Right forelimb (tissue), 1 donor: Measurements from ENCODE around the gene HCST.

Source experiments
- DNase-seq: peaks from one replicate; pipeline ENCODE4 v3.0.0-alpha.2; 2018

The HCST gene

DNA sequence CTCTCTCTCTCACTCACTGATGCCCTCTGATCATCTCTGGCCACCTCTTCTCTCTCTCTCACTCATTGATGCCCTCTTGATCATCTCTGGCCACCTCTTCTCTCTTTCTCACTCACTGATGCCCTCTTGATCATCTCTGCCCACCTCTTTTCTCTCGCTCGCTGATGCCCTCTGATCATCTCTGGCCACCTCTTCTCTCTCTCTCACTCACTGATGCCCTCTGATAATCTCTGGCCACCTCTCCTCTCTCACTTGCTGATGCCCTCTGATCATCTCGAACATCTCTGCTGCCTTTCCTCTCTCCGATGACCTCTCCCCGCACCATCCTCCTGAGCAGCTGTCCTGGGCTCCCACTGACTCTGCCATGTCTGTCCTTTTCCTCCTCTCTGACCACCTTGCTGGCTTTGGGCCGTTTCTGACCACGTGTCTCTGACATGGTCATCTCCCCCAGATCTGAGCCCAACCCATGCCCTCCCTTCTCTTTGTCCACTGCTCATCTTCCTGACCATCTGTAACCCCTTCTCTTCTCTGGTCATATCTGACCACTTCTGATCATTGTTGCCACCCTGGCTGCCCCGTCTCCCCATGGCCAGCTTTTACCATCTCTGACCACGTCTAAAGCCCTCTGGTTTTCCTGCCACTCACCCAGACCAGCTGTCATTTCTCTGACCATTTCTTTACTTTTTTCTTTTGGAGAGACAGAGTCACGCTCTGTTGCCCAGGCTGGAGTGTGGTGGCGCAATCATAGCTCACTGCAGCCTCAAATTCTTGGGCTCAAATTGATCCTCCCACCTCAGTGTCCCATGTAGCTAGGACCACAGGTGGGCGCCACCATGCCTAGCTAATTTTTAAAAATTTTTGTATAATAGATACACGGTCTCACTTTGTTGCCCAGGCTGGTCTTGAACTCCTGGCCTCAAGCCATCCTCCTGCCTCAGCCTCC lies 36.2 kb downstream of the HCST start:
- DNase-seq: no peak

DNA sequence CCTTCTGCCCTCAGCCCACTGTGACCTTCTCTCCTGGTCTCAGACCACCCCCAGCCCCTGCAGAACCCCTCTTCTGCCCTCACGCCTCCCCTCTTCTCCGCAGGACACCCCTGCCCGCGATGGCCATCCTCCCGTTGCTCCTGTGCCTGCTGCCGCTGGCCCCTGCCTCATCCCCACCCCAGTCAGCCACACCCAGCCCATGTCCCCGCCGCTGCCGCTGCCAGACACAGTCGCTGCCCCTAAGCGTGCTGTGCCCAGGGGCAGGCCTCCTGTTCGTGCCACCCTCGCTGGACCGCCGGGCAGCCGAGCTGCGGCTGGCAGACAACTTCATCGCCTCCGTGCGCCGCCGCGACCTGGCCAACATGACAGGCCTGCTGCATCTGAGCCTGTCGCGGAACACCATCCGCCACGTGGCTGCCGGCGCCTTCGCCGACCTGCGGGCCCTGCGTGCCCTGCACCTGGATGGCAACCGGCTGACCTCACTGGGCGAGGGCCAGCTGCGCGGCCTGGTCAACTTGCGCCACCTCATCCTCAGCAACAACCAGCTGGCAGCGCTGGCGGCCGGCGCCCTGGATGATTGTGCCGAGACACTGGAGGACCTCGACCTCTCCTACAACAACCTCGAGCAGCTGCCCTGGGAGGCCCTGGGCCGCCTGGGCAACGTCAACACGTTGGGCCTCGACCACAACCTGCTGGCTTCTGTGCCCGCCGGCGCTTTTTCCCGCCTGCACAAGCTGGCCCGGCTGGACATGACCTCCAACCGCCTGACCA lies 37.2 kb downstream of the HCST start:
- DNase-seq: no peak

DNA sequence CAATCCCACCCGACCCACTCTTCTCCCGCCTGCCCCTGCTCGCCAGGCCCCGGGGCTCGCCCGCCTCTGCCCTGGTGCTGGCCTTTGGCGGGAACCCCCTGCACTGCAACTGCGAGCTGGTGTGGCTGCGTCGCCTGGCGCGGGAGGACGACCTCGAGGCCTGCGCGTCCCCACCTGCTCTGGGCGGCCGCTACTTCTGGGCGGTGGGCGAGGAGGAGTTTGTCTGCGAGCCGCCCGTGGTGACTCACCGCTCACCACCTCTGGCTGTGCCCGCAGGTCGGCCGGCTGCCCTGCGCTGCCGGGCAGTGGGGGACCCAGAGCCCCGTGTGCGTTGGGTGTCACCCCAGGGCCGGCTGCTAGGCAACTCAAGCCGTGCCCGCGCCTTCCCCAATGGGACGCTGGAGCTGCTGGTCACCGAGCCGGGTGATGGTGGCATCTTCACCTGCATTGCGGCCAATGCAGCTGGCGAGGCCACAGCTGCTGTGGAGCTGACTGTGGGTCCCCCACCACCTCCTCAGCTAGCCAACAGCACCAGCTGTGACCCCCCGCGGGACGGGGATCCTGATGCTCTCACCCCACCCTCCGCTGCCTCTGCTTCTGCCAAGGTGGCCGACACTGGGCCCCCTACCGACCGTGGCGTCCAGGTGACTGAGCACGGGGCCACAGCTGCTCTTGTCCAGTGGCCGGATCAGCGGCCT lies 37.9 kb downstream of the HCST start:
- DNase-seq: no peak

DNA sequence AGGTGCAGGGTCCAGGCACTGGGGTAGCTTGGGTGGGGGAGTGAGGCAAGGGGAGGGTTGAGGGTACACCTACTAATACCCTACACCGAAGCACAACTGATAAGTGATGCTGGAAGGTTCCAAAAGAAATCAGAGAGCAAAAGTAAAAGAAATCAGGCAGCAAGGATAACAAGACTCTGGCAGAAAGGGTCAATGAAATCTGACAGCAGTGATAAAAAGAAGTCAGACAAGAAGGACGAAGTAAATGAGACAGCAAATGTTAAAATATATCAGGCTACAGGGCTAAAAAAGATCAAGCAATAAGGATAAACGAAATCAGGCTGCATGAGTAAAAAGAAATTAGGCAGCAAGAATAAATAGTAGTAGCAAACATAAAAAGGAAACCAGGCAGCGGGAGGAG lies 38.5 kb downstream of the HCST start:
- no peak for DNase-seq

DNA sequence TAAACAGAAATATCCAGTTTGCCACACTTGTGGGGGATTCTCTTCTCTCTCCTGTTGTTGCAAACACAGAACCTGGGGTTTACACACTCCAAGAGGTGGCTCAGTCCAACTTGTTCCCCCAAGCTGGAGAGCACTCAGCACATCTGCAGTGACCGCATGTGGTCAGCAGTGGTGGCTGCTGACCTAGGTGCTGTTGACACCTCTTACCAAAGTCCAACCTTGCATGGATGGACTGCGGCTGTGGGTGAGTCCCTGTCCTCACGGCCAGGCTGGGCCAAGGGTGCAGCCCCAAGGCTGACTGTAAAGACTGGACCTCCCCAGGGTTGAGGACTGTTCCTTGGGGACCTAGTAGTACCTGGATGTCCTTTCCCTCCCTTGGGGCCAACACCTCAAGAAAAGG lies 39.9 kb downstream of the HCST start:
- no peak for DNase-seq

DNA sequence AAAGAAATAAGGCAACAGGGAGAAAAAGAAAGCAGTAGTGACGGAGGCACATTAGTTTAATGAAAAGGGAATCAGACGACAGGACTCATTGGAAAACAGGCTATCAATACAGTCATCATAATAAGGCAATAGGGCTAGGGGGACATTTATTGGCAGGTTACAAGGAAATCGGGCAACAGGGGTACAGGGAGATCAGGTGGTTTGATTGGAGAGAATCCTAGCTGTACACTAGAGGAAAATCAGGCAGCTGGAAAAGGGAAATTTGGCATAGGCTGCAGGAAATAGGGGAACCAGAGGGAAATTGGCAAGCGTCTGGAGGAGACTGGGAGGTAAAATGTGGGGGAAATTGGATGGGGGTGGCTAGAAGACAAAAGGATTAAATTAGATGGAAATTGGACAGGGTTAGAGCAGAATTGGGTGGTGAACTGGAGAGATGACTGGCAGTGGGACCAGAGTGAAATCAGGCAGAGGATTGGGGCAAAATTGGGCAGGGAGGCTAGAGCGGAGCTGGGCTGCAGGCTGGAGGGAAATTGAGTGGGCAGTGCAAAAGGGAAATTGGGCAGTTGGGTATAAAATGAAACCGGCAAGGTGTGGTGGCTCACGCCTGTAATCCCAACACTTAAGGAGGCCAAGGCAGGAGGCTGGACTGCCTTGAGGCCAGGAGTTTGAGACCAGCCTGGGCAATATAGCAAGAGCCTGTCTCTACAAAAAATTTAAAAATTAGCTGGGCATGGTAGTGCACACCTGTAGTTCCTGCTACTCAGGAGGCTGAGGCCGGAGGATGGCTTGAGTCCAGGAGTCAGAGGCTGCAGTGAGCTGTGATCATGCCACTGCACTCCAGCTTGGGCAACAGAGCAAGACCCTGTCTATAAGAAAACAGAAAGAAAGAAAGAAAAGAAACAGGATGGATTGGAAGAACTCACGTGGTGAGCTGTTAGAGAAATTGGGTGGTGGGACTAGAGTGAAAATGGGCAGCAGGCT lies 41.3 kb downstream of the HCST start:
- no peak for DNase-seq

DNA sequence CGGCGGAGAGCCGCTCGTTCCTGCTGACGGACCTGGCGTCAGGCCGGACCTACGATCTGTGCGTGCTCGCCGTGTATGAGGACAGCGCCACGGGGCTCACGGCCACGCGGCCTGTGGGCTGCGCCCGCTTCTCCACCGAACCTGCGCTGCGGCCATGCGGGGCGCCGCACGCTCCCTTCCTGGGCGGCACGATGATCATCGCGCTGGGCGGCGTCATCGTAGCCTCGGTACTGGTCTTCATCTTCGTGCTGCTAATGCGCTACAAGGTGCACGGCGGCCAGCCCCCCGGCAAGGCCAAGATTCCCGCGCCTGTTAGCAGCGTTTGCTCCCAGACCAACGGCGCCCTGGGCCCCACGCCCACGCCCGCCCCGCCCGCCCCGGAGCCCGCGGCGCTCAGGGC lies 42.2 kb downstream of the HCST start:
- no peak for DNase-seq

DNA sequence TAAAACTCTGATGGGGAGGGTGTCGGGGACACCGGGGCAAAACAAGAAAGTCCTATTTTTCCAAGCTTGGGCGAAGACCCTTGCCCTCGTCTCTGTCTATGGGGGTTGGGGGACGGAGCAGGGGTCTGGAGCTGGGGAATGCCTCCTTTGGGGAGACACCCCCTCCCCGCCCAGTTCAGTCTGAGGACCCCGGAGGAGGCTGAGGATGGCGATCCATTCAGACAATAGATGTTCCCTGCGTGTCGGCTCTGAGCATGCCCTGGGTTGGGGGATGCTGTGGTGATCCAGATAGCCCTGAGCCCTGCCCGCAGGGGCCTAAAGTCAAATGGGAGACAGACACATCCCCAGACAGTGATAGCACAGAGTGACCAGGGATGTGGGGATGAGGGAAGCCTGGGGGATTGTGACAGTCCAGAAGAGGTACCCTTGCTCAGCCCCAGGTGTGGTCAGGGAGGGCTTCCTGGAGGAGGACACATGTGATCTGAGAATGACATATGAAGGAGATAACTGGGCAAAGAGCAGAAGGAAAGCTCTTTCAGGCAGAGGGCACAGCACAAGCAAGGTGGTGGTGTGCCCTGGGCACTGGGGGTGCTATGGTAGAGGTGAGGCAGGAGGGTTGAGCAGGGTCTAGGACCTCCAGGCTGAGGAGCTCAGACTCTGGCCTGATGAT lies 42.9 kb downstream of the HCST start:
- DNase-seq: no peak

DNA sequence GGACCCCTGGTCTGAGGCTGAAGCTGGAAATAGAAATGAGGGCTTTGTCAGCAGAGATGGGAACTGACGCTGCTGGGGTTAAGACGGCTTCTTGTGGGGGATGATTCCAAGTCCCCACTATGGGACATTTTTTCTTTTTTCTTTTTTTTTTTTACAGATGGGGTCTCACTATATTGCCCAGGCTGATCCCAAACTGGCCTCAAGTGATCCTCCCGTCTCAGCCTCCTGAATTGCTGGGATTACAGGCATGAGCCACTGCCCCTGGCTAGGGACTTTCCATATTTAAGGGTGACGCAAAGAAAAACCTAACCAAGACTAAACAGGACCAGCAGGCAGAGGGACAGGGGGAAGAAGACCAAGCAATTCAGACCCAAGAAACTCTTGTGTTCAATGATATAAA lies 43.9 kb downstream of the HCST start:
- DNase-seq: no peak

DNA sequence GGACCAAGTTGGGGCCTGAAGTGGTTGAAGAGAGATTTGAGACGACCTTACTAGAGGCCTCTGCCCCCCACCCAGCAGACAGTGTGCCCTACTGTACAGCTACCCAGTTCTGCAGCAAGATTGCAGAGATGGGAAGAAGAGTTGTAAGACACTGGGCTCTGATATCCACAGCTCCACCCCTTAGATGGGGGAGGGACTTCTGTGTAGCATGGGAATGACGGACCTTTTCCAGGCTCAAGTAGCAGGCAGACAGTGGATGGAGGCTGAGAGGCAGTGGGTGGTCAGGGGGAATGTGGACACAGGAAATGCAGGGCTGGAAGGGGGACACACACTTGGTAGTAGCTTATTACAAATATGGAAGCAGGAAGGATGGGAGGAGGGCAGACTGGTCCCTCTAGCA lies 46.8 kb downstream of the HCST start:
- no peak for DNase-seq
